Brain pericyte (primary cell): ENCODE measurements around the gene COQ10A.
A peak's percentile ranks its signal among the peaks of the same experiment; 100 is the strongest.

ENCODE experiments used
- DNase-seq: peaks from one replicate; pipeline ENCODE4 v3.0.0-alpha.2; 2012; ENCODE audit warnings: low read depth, low spot score

The COQ10A gene

GRCh38 chr12:56315622-56316473 is 49.1 kb downstream of the COQ10A start, which contains the start of gene CNPY2:
Gene CNPY2 (minus strand): TSS chr12:56315988. CDS start chr12:56315217, 771 bp downstream.
- DNase-seq: peak; percentile 92

DNA sequence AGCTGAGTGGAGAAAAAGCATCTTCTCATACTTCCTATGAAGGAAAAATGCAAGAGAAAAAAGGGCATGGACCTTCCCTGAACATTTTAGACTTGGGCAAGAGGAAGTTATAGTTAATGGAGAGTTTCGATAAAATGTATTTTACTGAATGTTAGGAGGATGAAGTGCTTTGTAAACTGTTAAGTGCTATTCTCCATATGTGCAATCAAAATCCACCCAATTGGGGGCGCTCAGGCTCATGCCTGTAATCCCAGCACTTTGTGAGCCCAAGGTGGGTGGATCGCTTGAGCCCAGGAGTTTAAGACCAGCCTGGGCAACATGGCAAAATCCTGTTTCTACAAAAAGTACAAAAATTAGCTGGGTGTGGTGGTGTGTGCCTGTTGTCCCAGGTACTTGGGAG is 50.9 kb downstream of the COQ10A start:
- no peak for DNase-seq
